Fibroblast of skin of back (primary cell): Measurements from ENCODE around the gene CYP2B6.
"Not testable (repeated sequence)": the region's sequence is repeated elsewhere in the genome, so short reads cannot be mapped to it uniquely, and the experiment has no call there.

Experiments
- DNase-seq: peaks from one replicate; pipeline ENCODE4 v3.0.0-alpha.2; 2013

CYP2B6 gene

GRCh38 chr19:40980743-40981442, 10.2 kb upstream of the CYP2B6 start:
- not testable (repeated sequence) for DNase-seq

GRCh38 chr19:40981591-40981990, 9.5 kb upstream of the CYP2B6 start:
- DNase-seq, result no peak

GRCh38 chr19:40982594-40983101, 8.4 kb upstream of the CYP2B6 start:
- peak; percentile 1 for DNase-seq

GRCh38 chr19:40989453-40989852, 1.6 kb upstream of the CYP2B6 start:
- no peak for DNase-seq

- no peak for DNase-seq
Observed at GRCh38 chr19:40995355-40995754, 4.3 kb downstream of the CYP2B6 start.

- not testable (repeated sequence) for DNase-seq
Observed at GRCh38 chr19:40999018-40999417, 7.9 kb downstream of the CYP2B6 start.

- DNase-seq, result no peak
Observed at GRCh38 chr19:41000310-41000737, 9.2 kb downstream of the CYP2B6 start.

GRCh38 chr19:41001243-41001971, 10.3 kb downstream of the CYP2B6 start:
- no peak for DNase-seq

- DNase-seq, result not testable (repeated sequence)
Observed at GRCh38 chr19:41003656-41004055, 12.6 kb downstream of the CYP2B6 start.

- no peak for DNase-seq
Observed at GRCh38 chr19:41009700-41010235, 18.7 kb downstream of the CYP2B6 start.

- DNase-seq, result no peak
Observed at GRCh38 chr19:41013359-41013758, 22.3 kb downstream of the CYP2B6 start.

GRCh38 chr19:41014643-41015042, 23.6 kb downstream of the CYP2B6 start:
- DNase-seq, result no peak

GRCh38 chr19:41016488-41017071, 25.5 kb downstream of the CYP2B6 start:
- no peak for DNase-seq

- no peak for DNase-seq
Observed at GRCh38 chr19:41018736-41019290, 27.7 kb downstream of the CYP2B6 start.

GRCh38 chr19:41019346-41019745, 28.3 kb downstream of the CYP2B6 start:
- no peak for DNase-seq

- DNase-seq, result no peak
Observed at GRCh38 chr19:41023193-41023592, 32.1 kb downstream of the CYP2B6 start.

GRCh38 chr19:41025411-41025810, 34.3 kb downstream of the CYP2B6 start:
- DNase-seq, result no peak

- no peak for DNase-seq
Observed at GRCh38 chr19:41025871-41026270, 34.8 kb downstream of the CYP2B6 start.

GRCh38 chr19:41027273-41027967, 36.3 kb downstream of the CYP2B6 start:
- DNase-seq, result no peak

GRCh38 chr19:41029524-41030432, 38.7 kb downstream of the CYP2B6 start:
- DNase-seq, result no peak

- DNase-seq, result no peak
Observed at GRCh38 chr19:41030651-41031050, 39.6 kb downstream of the CYP2B6 start.
